GM10248 (cell line): Measurements from ENCODE around the gene HSD17B11.
"Not testable (repeated sequence)": the region's sequence is repeated elsewhere in the genome, so short reads cannot be mapped to it uniquely, and the experiment has no call there.

Experiments
- CTCF ChIA-PET: fragments of 300-600 bp; sonication (Branson Sonifier 250); formaldehyde crosslinking; extraction: SDS; loops from one replicate; lab custom pipeline; 2021; ENCODE audit warnings: antibody characterized with exemption; lab: Yijun Ruan, JAX
- POLR2A ChIA-PET: fragments of 350-650 bp; sonication (Branson Sonifier 250); formaldehyde crosslinking; extraction: SDS; loops from one replicate; lab custom pipeline; 2020; ENCODE audit warnings: antibody characterized with exemption; lab: Yijun Ruan, JAX
- DNase-seq: peaks from one replicate; pipeline ENCODE4 v3.0.0; 2012; ENCODE audit errors: extremely low spot score
- TF ChIP-seq, protein P1 (sequence below): IDR thresholded peaks from 2 replicates; pipeline ENCODE4 v1.5.1; 2012; ENCODE audit warnings: mild to moderate bottlenecking, low read depth; ENCODE audit errors: extremely low read depth, missing control alignments, control extremely low read depth

Gene HSD17B11

DNA sequence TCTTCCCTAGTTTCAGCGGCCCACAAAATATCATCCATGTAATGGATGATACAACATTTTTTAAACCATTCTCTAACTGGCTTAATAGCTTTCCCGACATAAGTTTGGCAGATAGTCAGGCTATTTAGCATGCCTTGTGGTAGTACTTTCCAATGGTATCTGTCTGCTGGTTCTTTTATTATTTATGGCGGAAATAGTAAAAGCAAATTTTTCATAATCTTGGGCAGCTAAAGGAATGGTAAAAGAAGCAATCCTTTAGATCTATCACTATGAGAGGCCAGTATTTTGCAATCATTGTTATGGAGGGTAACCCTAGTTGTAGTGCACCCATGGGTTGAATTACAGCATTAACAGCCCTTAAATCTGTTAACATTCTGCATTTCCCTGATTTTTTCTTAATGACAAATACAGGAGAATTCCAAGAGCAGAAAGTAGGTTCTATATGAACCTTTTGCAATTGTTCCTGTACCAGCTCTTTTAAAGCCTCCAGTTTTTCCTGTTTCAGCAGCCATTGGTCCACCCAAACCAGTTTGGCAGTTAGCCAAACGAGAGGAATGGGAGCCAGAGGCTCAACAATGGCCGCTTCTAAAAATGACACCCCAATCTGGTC, 14.3 kb upstream of the HSD17B11 start:
- no peak for DNase-seq
- ChIA-PET POLR2A (no interaction called here), CTCF (no interaction called here)
- TF ChIP-seq, protein P1, sequence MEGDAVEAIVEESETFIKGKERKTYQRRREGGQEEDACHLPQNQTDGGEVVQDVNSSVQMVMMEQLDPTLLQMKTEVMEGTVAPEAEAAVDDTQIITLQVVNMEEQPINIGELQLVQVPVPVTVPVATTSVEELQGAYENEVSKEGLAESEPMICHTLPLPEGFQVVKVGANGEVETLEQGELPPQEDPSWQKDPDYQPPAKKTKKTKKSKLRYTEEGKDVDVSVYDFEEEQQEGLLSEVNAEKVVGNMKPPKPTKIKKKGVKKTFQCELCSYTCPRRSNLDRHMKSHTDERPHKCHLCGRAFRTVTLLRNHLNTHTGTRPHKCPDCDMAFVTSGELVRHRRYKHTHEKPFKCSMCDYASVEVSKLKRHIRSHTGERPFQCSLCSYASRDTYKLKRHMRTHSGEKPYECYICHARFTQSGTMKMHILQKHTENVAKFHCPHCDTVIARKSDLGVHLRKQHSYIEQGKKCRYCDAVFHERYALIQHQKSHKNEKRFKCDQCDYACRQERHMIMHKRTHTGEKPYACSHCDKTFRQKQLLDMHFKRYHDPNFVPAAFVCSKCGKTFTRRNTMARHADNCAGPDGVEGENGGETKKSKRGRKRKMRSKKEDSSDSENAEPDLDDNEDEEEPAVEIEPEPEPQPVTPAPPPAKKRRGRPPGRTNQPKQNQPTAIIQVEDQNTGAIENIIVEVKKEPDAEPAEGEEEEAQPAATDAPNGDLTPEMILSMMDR: no peak

DNA sequence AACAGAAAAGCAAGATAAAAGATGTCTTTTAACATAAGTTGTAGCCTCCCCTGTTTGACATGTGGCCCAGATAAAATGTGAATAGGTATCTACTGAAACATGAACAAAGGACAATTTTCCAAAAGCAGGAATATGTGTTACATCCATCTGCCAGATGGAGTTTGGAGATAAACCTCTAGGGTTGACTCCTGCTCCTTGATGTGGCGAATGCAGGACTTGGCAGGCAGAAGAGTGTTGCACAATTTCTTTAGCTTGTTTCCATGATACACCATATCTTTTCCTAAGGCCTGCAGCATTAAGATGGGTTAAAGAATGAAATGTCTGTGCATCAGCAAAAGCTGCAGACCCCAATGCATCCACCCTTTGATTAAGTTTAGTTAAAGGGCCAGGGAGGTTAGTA, 12.7 kb upstream of the HSD17B11 start:
- DNase-seq, POLR2A ChIA-PET: not testable (repeated sequence)
- CTCF ChIA-PET: interaction anchor here (0.8 to 1.8 kb wide), 3 partner anchors 10 to 28 kb away, joined by 3 to 4 read pairs (median 4); partner anchors contain the start of gene HSD17B11

DNA sequence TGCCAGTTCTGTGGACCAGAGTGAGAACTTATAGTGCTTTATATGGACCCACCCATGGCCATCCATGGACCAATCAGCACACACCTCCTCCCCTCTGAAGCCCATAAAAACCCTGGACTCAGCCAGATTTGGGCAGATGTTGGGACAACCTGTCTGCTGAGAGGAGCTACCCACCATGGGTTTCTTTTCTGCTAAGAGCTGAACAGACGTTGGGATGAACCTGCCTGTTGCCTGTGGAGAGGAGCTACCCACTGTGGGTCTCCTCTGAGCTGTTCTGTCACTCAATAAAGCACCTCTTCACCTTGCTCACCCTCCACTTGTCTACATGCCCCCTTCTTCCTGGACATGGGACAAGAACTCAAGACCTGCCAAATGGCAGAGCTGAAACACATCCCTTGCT, 9.0 kb upstream of the HSD17B11 start:
- ChIA-PET POLR2A (no interaction called here), CTCF (interaction anchor here (1.4 to 2.5 kb wide), 3 partner anchors 9 to 24 kb away, joined by 3 to 9 read pairs (median 9); partner anchors contain the start of gene HSD17B11)
- TF ChIP-seq, protein P1: no peak
- DNase-seq: no peak

DNA sequence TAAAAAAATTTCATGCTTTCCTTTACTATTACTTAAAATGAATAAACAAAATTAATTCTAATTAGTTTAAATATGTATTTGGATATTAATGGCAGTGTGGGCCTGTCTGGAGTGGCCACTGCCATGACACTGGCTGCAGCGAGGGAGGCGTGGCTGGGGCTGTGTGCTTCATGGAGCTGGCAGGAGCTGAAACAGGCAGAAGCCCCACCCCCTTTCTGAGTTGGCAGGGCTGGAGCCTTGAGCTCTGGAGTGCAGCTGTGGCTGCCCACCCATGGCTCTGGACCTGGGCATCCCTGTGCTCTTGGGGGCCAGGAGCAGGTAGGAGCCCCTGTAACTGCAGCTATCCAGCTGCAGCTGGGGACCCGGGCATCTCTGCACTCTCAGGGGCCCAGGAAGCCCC, 8.2 kb upstream of the HSD17B11 start:
- ChIA-PET POLR2A (no interaction called here), CTCF (interaction anchor here (1.4 to 2.5 kb wide), 2 partner anchors 8 to 29 kb away, joined by 3 to 9 read pairs; partner anchors contain the start of gene HSD17B11)
- DNase-seq: no peak
- TF ChIP-seq, protein P1: no peak

DNA sequence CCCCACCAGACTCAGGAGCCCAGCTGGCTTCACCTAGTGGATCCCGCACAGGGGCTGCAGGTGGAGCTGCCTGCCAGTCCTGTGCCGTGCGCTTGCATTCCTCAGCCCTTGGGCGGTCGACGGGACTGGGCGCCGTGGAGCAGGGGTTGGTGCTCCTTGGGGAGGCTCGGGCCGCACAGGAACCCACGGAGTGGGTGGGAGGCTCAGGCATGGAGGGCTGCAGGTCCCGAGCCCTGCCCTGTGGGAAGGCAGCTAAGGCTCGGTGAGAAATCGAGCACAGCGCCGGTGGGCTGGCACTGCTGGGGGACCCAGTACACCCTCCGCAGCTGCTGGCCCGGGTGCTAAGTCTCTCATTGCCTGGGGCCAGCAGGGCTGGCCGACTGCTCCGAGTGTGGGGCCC, 4.9 kb upstream of the HSD17B11 start:
- CTCF ChIA-PET: interaction anchor here (1.0 to 2.0 kb wide), 2 partner anchors 19 to 20 kb away, joined by 3 to 8 read pairs; no protein-coding TSS in a partner anchor
- DNase-seq, POLR2A ChIA-PET: not testable (repeated sequence)

DNA sequence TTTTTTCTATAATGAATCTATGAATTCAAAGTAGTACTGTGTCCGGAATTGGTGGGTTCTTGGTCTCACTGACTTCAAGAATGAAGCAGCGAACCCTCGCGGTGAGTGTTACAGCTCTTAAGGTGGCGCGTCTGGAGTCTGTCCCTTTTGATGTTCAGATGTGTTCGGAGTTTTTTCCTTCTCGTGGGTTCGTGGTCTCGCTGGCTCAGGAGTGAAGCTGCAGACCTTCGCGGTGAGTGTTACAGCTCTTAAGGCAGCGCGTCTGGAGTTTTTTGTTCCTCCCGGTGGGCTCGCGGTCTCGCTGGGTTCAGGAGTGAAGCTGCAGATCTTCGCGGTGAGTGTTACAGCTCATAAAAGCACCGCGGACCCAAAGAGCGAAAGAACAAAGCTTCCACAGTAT, 4.1 kb upstream of the HSD17B11 start:
- POLR2A ChIA-PET, DNase-seq: not testable (repeated sequence)
- CTCF ChIA-PET: interaction anchor here (1.0 to 2.0 kb wide), 4 partner anchors 19 to 41 kb away, joined by 3 to 8 read pairs (median 4); no protein-coding TSS in a partner anchor

DNA sequence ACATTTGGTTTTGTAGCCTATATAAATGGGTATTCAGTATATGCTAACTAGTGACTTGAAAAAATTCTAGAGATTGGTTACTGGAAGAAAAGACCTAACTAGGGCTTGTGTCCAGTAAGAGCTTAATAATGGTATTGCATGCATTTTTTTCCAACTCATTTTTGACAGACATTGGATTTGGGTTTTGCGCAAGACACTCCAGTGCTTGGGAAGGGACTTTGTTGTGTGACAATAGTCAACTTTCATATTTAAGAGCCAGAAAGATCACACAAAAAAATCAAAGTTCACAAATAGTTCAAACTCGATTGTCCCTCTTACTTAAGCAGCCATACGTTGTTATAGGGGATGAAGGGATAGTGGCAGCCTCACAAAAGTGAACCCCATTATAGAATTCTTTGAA, 1.2 kb upstream of the HSD17B11 start:
- ChIA-PET POLR2A (no interaction called here), CTCF (interaction anchor here (2.0 to 5.0 kb wide), 3 partner anchors 8 to 15 kb away, joined by 9 to 43 read pairs (median 22); no protein-coding TSS in a partner anchor)
- TF ChIP-seq, protein P1: no peak
- DNase-seq: no peak

DNA sequence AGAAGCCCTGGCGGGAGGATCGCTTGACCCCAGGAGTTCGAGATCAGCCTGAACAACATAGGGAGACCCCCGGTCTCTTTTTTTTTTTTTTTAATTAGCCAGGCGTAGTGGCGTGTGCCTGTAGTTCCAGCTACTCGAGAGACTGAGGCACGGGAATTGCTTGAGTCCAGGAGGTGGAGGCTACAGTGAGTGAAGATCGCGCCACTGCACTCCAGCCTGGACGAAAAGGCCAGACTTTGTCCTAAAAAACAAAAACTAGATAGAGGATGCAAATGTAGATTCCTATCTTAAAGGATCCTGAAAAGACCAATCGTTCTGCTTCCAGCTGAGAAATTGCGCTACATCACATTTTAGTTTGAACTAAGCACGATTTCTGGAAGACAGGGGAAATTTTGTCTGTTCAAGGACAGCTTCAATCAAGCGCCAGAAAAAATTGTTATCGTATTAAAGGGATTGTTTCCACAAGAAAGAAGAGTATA, 627 bp upstream of the HSD17B11 start:
- ChIA-PET CTCF (interaction anchor here (1.0 to 5.0 kb wide), 5 partner anchors 9 to 73 kb away, joined by 3 to 43 read pairs (median 9); no protein-coding TSS in a partner anchor), POLR2A (interaction anchor here (1.0 kb wide), 2 partner anchors 12 to 31 kb away, joined by 5 read pairs; partner anchors contain the start of gene NUDT9)
- TF ChIP-seq, protein P1: no peak
- no peak for DNase-seq
